ENCODE measurements around the gene MMP24.

GRCh38 chr20:35295674-35296073 is 69.2 kb downstream of the MMP24 start:
- TF ChIP-seq CTCF (conservative IDR thresholded peaks at IDR 0.05; ENCODE audit: low read length) (no peak), EZH2phosphoT487 (IDR thresholded peaks at IDR 0.05; ENCODE audit: borderline replicate concordance, low read depth, low read length) (no peak)
